B cell (primary cell): Measurements from ENCODE around the gene SIRT3.

Experiments used
- CTCF ChIP-seq: fragments of 200-600 bp; IDR thresholded peaks from one replicate; pipeline ENCODE4 v1.8.0; 2022; ENCODE audit warnings: antibody characterized with exemption, mild to moderate bottlenecking
- EZH2 ChIP-seq: IDR thresholded peaks from 2 replicates; pipeline ENCODE4 v1.6.1; 2012; ENCODE audit warnings: borderline replicate concordance, low read depth, mild to moderate bottlenecking, moderate library complexity, low read length; ENCODE audit not compliant: insufficient read depth, poor library complexity, severe bottlenecking

- TF ChIP-seq CTCF, result no peak
- no peak for TF ChIP-seq EZH2
These were observed 32.1 kb downstream of the SIRT3 start for GRCh38 chr11:203945-204586.
